H9 (cell line): Measurements from ENCODE around the gene ONECUT1. TPM values are rescaled to one million over a fixed set of nuclear protein-coding genes. Genes with fewer than 3 reads are reported as not detected.

Source experiments
- DNase-seq: peaks from one replicate; pipeline ENCODE4 v3.0.0-alpha.2; 2017
- H2AFZ ChIP-seq: one replicate; pipeline ENCODE4 v1.6.1; 2013; ENCODE audit warnings: mild to moderate bottlenecking, low read length, control low read depth, moderate library complexity
- H2AK5ac ChIP-seq: 2 replicates; pipeline ENCODE4 v1.6.1; 2013; ENCODE audit warnings: low read length, control low read depth, mixed read lengths; ENCODE audit not compliant: insufficient read length
- H2BK120ac ChIP-seq: one replicate; pipeline ENCODE4 v1.6.1; 2013; ENCODE audit warnings: low read depth, mild to moderate bottlenecking, low read length, control low read depth, inconsistent platforms; ENCODE audit not compliant: poor library complexity, severe bottlenecking
- H2BK12ac ChIP-seq: 2 replicates; pipeline ENCODE4 v1.6.1; 2013; ENCODE audit warnings: low read length, control low read depth, mixed read lengths, low read depth; ENCODE audit not compliant: insufficient read length
- H2BK15ac ChIP-seq: 2 replicates; pipeline ENCODE4 v1.6.1; 2013; ENCODE audit warnings: low read depth, low read length, control low read depth
- H2BK20ac ChIP-seq: one replicate; pipeline ENCODE4 v1.6.1; 2013; ENCODE audit warnings: low read depth, mild to moderate bottlenecking, low read length, control low read depth, inconsistent platforms; ENCODE audit not compliant: poor library complexity, severe bottlenecking
- H2BK5ac ChIP-seq: 2 replicates; pipeline ENCODE4 v1.6.1; 2013; ENCODE audit warnings: low read length, control low read depth, mixed read lengths; ENCODE audit not compliant: insufficient read length
- H3K14ac ChIP-seq: 2 replicates; pipeline ENCODE4 v1.6.1; 2013; ENCODE audit warnings: low read length, control low read depth; ENCODE audit not compliant: insufficient read depth
- H3K18ac ChIP-seq: 2 replicates; pipeline ENCODE4 v1.6.1; 2013; ENCODE audit warnings: low read depth, mild to moderate bottlenecking, mixed read lengths, low read length, control low read depth; ENCODE audit not compliant: insufficient read length
- H3K23ac ChIP-seq: 2 replicates; pipeline ENCODE4 v1.6.1; 2013; ENCODE audit warnings: low read length, control low read depth, mixed read lengths, low read depth; ENCODE audit not compliant: insufficient read length
- H3K23me2 ChIP-seq: 2 replicates; pipeline ENCODE4 v1.6.1; 2013; ENCODE audit warnings: low read depth, mild to moderate bottlenecking, mixed read lengths, low read length, control low read depth; ENCODE audit not compliant: insufficient read length, poor library complexity, severe bottlenecking
- H3K27ac ChIP-seq: 2 replicates; pipeline ENCODE4 v1.5.1; 2013; ENCODE audit warnings: low read length, control low read depth, mixed read lengths, low read depth; ENCODE audit not compliant: insufficient read length
- H3K27me3 ChIP-seq: 2 replicates; pipeline ENCODE4 v1.6.1; 2013; ENCODE audit warnings: low read length, control low read depth, inconsistent platforms; ENCODE audit not compliant: insufficient read depth
- H3K4ac ChIP-seq: 2 replicates; pipeline ENCODE4 v1.6.1; 2013; ENCODE audit warnings: low read depth, mild to moderate bottlenecking, control low read depth, inconsistent platforms, low read length, moderate library complexity
- H3K4me1 ChIP-seq: 2 replicates; pipeline ENCODE4 v1.6.1; 2013; ENCODE audit warnings: low read length, control low read depth, inconsistent platforms; ENCODE audit not compliant: insufficient read depth
- H3K4me2 ChIP-seq: 2 replicates; pipeline ENCODE4 v1.6.1; 2013; ENCODE audit warnings: low read length, control low read depth, mixed read lengths; ENCODE audit not compliant: insufficient read length, insufficient read depth
- H3K56ac ChIP-seq: 2 replicates; pipeline ENCODE4 v1.6.1; 2013; ENCODE audit warnings: low read depth, mild to moderate bottlenecking, mixed read lengths, low read length, control low read depth; ENCODE audit not compliant: insufficient read length
- H3K79me1 ChIP-seq: 2 replicates; pipeline ENCODE4 v1.6.1; 2013; ENCODE audit warnings: low read depth, mild to moderate bottlenecking, moderate library complexity, low read length, control low read depth, inconsistent platforms; ENCODE audit not compliant: insufficient read depth, poor library complexity, severe bottlenecking
- H3K79me2 ChIP-seq: 2 replicates; pipeline ENCODE4 v1.6.1; 2013; ENCODE audit warnings: low read length, control low read depth, inconsistent platforms; ENCODE audit not compliant: insufficient read depth
- H3K9ac ChIP-seq: 2 replicates; pipeline ENCODE4 v1.6.1; 2013; ENCODE audit warnings: low read length, control low read depth, mixed read lengths; ENCODE audit not compliant: insufficient read length; ENCODE audit errors: extremely low read depth
- H3K9me3 ChIP-seq: one replicate; pipeline ENCODE4 v1.6.1; 2013; ENCODE audit warnings: low read depth, low read length, inconsistent platforms; ENCODE audit not compliant: control insufficient read depth
- H3T11ph ChIP-seq: one replicate; pipeline ENCODE4 v1.6.1; 2013; ENCODE audit warnings: mild to moderate bottlenecking, low read length, control low read depth, inconsistent platforms
- H4K20me1 ChIP-seq: one replicate; pipeline ENCODE4 v1.6.1; 2013; ENCODE audit not compliant: control insufficient read depth, insufficient read length, insufficient read depth
- H4K5ac ChIP-seq: 2 replicates; pipeline ENCODE4 v1.6.1; 2013; ENCODE audit warnings: low read depth, mild to moderate bottlenecking, mixed read lengths, low read length, control low read depth; ENCODE audit not compliant: insufficient read length
- H4K8ac ChIP-seq: replicated peaks from 2 replicates; pipeline ENCODE4 v1.6.1; 2013; ENCODE audit warnings: low read length, control low read depth, mixed read lengths, low read depth; ENCODE audit not compliant: insufficient read length
- H4K91ac ChIP-seq: 2 replicates; pipeline ENCODE4 v1.6.1; 2013; ENCODE audit warnings: low read depth, mild to moderate bottlenecking, moderate library complexity, mixed read lengths, low read length, control low read depth; ENCODE audit not compliant: insufficient read length
- H3K27ac Mint-ChIP-seq, 3 experiments: 2 replicates in 2 of 3; 3 replicates in 1 of 3; pipeline ENCODE4 v1.8.0; 2020 to 2021; ENCODE audit warnings: mixed read lengths in 3 of 3, mild to moderate bottlenecking in 1 of 3, moderate library complexity in 1 of 3
- H3K27me3 Mint-ChIP-seq: 2 replicates; pipeline ENCODE4 v1.8.0; 2021; ENCODE audit warnings: low read depth, mild to moderate bottlenecking, moderate library complexity, mixed read lengths
- H3K36me3 Mint-ChIP-seq, 3 experiments: 2 replicates in 2 of 3; 3 replicates in 1 of 3; pipeline ENCODE4 v1.8.0; 2020 to 2021; ENCODE audit warnings: low read depth in 3 of 3, mixed read lengths in 3 of 3; ENCODE audit not compliant: insufficient read depth in 1 of 3
- H3K4me1 Mint-ChIP-seq, 2 experiments: 2 replicates each; pipeline ENCODE4 v1.8.0; 2020; ENCODE audit warnings: mixed read lengths in 2 of 2
- H3K4me3 Mint-ChIP-seq, 2 experiments: 2 replicates in 1 of 2; 3 replicates in 1 of 2; pipeline ENCODE4 v1.8.0; 2020 to 2021; ENCODE audit warnings: mild to moderate bottlenecking in 2 of 2, mixed read lengths in 2 of 2, moderate library complexity in 1 of 2
- H3K9me3 Mint-ChIP-seq, 2 experiments: 2 replicates in 1 of 2; 3 replicates in 1 of 2; pipeline ENCODE4 v1.8.0; 2020; ENCODE audit warnings: mild to moderate bottlenecking in 2 of 2, mixed read lengths in 2 of 2, moderate library complexity in 1 of 2
- whole genome bisulfite sequencing: extraction: QIAGEN DNeasy Blood & Tissue Kit; methylation state at CpG from one replicate; pipeline ENCODE4 v1.1.7; 2013; ENCODE audit warnings: missing lambda C conversion rate, low lambda C conversion rate, mixed read lengths; ENCODE audit not compliant: insufficient read length; ENCODE audit errors: extremely low coverage; 5-methylcytosine and 5-hydroxymethylcytosine counted together
- total RNA-seq: library from RNA; stranded (reverse); gene quantifications from 2 replicates; pipeline ENCODE4 v1.2.1, GENCODE V29; 2021
- TF ChIP-seq, protein P1 (sequence below): fragments of 200-600 bp; sonication (generic); conservative IDR thresholded peaks from 3 replicates; pipeline ENCODE4 v1.8.0; 2021; ENCODE audit warnings: antibody characterized with exemption, mild to moderate bottlenecking

The ONECUT1 gene
- total RNA-seq, 1 experiment from 2014 or later: 14.1 TPM

- no peaks in the 10 kb centered on the region for H3K79me2 ChIP-seq
- peaks cover 19% of the 10 kb centered on the region for H3K4me1 ChIP-seq
- no peak overlapping the region for H2AFZ ChIP-seq
- H2BK12ac ChIP-seq: no peak overlapping the region
- H3K4ac ChIP-seq: no peak overlapping the region
- WGBS: no CpG with 5 or more reads among the region's 31 CpGs
- H4K91ac ChIP-seq: no peak overlapping the region
- H3K23ac ChIP-seq: no peak overlapping the region
- no peak overlapping the region for H2BK120ac ChIP-seq
- DNase-seq: no peak
- H2BK20ac ChIP-seq: no peak overlapping the region
- H2AK5ac ChIP-seq: no peak overlapping the region
- H3K14ac ChIP-seq: no peak overlapping the region
- no peaks in the 10 kb centered on the region for H4K20me1 ChIP-seq
- H3T11ph ChIP-seq: no peak overlapping the region
- no peak overlapping the region for H4K5ac ChIP-seq
- Mint-ChIP-seq H3K9me3 (peaks cover 0 to 7% of the 10 kb centered on the region in 2 experiments; a peak in 1 of 5 replicates), H3K4me3 (peak overlapping the region in 1 of 2 experiments; percentile 69; a peak in 3 of 5 replicates), H3K27me3 (peaks cover 21% of the 10 kb centered on the region), H3K4me1 (peaks cover 67 to 68% of the 10 kb centered on the region in 2 experiments), H3K27ac (no peak overlapping the region), H3K36me3 (peaks cover 0 to 23% (median 10%) of the 10 kb centered on the region in 3 experiments; a peak in 5 of 7 replicates)
- peaks cover 81% of the 10 kb centered on the region for H3K27me3 ChIP-seq
- H3K18ac ChIP-seq: no peak overlapping the region
- H3K23me2 ChIP-seq: peaks cover 29% of the 10 kb centered on the region
- no peak overlapping the region for H3K9ac ChIP-seq
- no peak overlapping the region for H2BK15ac ChIP-seq
- H3K79me1 ChIP-seq: no peaks in the 10 kb centered on the region
- no peak overlapping the region for H2BK5ac ChIP-seq
- H3K9me3 ChIP-seq: no peaks in the 10 kb centered on the region
- H4K8ac ChIP-seq: no peak overlapping the region
- no peak overlapping the region for H3K27ac ChIP-seq
- TF ChIP-seq, protein P1, sequence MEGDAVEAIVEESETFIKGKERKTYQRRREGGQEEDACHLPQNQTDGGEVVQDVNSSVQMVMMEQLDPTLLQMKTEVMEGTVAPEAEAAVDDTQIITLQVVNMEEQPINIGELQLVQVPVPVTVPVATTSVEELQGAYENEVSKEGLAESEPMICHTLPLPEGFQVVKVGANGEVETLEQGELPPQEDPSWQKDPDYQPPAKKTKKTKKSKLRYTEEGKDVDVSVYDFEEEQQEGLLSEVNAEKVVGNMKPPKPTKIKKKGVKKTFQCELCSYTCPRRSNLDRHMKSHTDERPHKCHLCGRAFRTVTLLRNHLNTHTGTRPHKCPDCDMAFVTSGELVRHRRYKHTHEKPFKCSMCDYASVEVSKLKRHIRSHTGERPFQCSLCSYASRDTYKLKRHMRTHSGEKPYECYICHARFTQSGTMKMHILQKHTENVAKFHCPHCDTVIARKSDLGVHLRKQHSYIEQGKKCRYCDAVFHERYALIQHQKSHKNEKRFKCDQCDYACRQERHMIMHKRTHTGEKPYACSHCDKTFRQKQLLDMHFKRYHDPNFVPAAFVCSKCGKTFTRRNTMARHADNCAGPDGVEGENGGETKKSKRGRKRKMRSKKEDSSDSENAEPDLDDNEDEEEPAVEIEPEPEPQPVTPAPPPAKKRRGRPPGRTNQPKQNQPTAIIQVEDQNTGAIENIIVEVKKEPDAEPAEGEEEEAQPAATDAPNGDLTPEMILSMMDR: no peak
- no peak overlapping the region for H3K56ac ChIP-seq
- H3K4me2 ChIP-seq: peak overlapping the region; percentile 75
Observed at GRCh38 chr15:52795464-52796227, 5.5 kb upstream of the ONECUT1 start.
